Measurements from ENCODE around the gene ETV3L. TPM values are rescaled to one million over a fixed set of nuclear protein-coding genes. Genes with fewer than 3 reads are reported as not detected.

ETV3L gene
- total RNA-seq, 1 experiment from 2014 or later: 0.13 TPM

GRCh38 chr1:157136133-157136532 lies 36.5 kb upstream of the ETV3L start:
- POLR2A ChIA-PET: no interaction called here
- peaks cover 40% of the 10 kb centered on the region for H3K4me1 Mint-ChIP-seq
- H3K27ac Mint-ChIP-seq: no peak overlapping the region; the same call in 1 of the 2 replicates

GRCh38 chr1:157135646-157136045 lies 36.0 kb upstream of the ETV3L start:
- ChIA-PET CTCF (interaction anchor here (0.8 to 9.6 kb wide), 5 partner anchors 11 to 49 kb away, joined by 3 to 114 read pairs (median 4); no protein-coding TSS in a partner anchor), POLR2A (no interaction called here)
- H3K4me3 Mint-ChIP-seq: no peak overlapping the region
- TF ChIP-seq ETV6 (CRISPR knock-in tag; IDR thresholded peaks at IDR 0.05) (no peak), PREB (CRISPR knock-in tag; IDR thresholded peaks at IDR 0.05; ENCODE audit: borderline replicate concordance) (no peak), SP1 (CRISPR knock-in tag; conservative IDR thresholded peaks at IDR 0.05) (no peak), ZNF512 (CRISPR knock-in tag; IDR thresholded peaks at IDR 0.05; ENCODE audit: borderline replicate concordance) (no peak), GTF2I (CRISPR knock-in tag; conservative IDR thresholded peaks at IDR 0.05) (no peak), ZNF425 (CRISPR knock-in tag; conservative IDR thresholded peaks at IDR 0.05) (no peak)
- no peak overlapping the region for H3K27ac Mint-ChIP-seq
- H3K9me3 Mint-ChIP-seq: no peaks in the 10 kb centered on the region
- ATAC-seq (no peak), DNase-seq (ENCODE audit: low spot score) (no peak)
- no peaks in the 10 kb centered on the region; the same call in 1 of the 2 replicates for H3K27me3 Mint-ChIP-seq (ENCODE audit: low read depth)
- H3K36me3 Mint-ChIP-seq: peaks cover 50% of the 10 kb centered on the region
- peaks cover 35% of the 10 kb centered on the region for H3K4me1 Mint-ChIP-seq

More at GRCh38 chr1:157136133-157136532, 36.5 kb upstream of the ETV3L start:
- H3K36me3 Mint-ChIP-seq: peaks cover 48% of the 10 kb centered on the region
- CTCF ChIA-PET: interaction anchor here (0.8 to 9.6 kb wide), 5 partner anchors 11 to 50 kb away, joined by 3 to 114 read pairs (median 4); no protein-coding TSS in a partner anchor
- H3K9me3 Mint-ChIP-seq: no peaks in the 10 kb centered on the region
- TF ChIP-seq ZNF281 (CRISPR knock-in tag; IDR thresholded peaks at IDR 0.05) (no peak), ZNF671 (CRISPR knock-in tag; IDR thresholded peaks at IDR 0.05) (no peak), MYBL2 (CRISPR knock-in tag; IDR thresholded peaks at IDR 0.05) (no peak), ATF6 (CRISPR knock-in tag; IDR thresholded peaks at IDR 0.05) (no peak)
- no peak for ATAC-seq
- H3K27me3 Mint-ChIP-seq (ENCODE audit: low read depth): peaks cover 2% of the 10 kb centered on the region
- H3K4me3 Mint-ChIP-seq: peak overlapping the region; percentile 94
- no peak for DNase-seq (ENCODE audit: low spot score)

- no peak overlapping the region for H3K4me3 Mint-ChIP-seq
- DNase-seq (ENCODE audit: low spot score): no peak
- no peak for TF ChIP-seq FOXK1 (CRISPR knock-in tag; IDR thresholded peaks at IDR 0.05)
- TF ChIP-seq TEAD4 (CRISPR knock-in tag; IDR thresholded peaks at IDR 0.05): no peak
- no peak for TF ChIP-seq ERG (CRISPR knock-in tag; IDR thresholded peaks at IDR 0.05)
- TF ChIP-seq TCF7 (CRISPR knock-in tag; IDR thresholded peaks at IDR 0.05; ENCODE audit: low read depth): no peak
- no peak for TF ChIP-seq SP1 (CRISPR knock-in tag; conservative IDR thresholded peaks at IDR 0.05)
- no peak for TF ChIP-seq ZNF396 (CRISPR knock-in tag; IDR thresholded peaks at IDR 0.05; ENCODE audit: borderline replicate concordance)
- no peak for TF ChIP-seq JAZF1 (CRISPR knock-in tag; IDR thresholded peaks at IDR 0.05)
- TF ChIP-seq ETV6 (CRISPR knock-in tag; IDR thresholded peaks at IDR 0.05): no peak
- TF ChIP-seq CREM (CRISPR knock-in tag; IDR thresholded peaks at IDR 0.05): no peak
- TF ChIP-seq PRRX2 (CRISPR knock-in tag; IDR thresholded peaks at IDR 0.05): no peak
- TF ChIP-seq USF1 (CRISPR knock-in tag; IDR thresholded peaks at IDR 0.05): no peak
Measured at GRCh38 chr1:157135070-157135469, 35.5 kb upstream of the ETV3L start.

More at GRCh38 chr1:157135070-157135469, 35.5 kb upstream of the ETV3L start:
- Mint-ChIP-seq H3K36me3 (peaks cover 54% of the 10 kb centered on the region), H3K4me1 (peaks cover 29% of the 10 kb centered on the region), H3K9me3 (no peaks in the 10 kb centered on the region), H3K27me3 (ENCODE audit: low read depth) (no peaks in the 10 kb centered on the region), H3K27ac (no peak overlapping the region)
- ChIA-PET POLR2A (no interaction called here), CTCF (interaction anchor here (9.2 to 9.6 kb wide), 2 partner anchors 21 to 45 kb away, joined by 85 to 114 read pairs; no protein-coding TSS in a partner anchor)
- no peak for ATAC-seq
